HG03095 (cell line): Measurements from ENCODE around the gene CCDC74A.
"Not testable (repeated sequence)": the region's sequence is repeated elsewhere in the genome, so short reads cannot be mapped to it uniquely, and the experiment has no call there.

Experiments
- ATAC-seq: cut with Tn5 transposase; IDR thresholded peaks from one replicate; pipeline ENCODE4 v1.9.1; 2021; ENCODE audit warnings: moderate library complexity; ENCODE audit not compliant: unreplicated experiment

The CCDC74A gene

GRCh38 chr2:131544813-131545165 is 17.1 kb downstream of the CCDC74A start:
- not testable (repeated sequence) for ATAC-seq

GRCh38 chr2:131552871-131553270 is 25.2 kb downstream of the CCDC74A start:
- ATAC-seq: no peak

GRCh38 chr2:131556998-131557397 is 29.3 kb downstream of the CCDC74A start:
- no peak for ATAC-seq

GRCh38 chr2:131557558-131558321 is 30.1 kb downstream of the CCDC74A start:
- ATAC-seq: no peak

GRCh38 chr2:131566371-131566770 is 38.7 kb downstream of the CCDC74A start:
- no peak for ATAC-seq

- ATAC-seq: no peak
These were observed 40.2 kb downstream of the CCDC74A start for GRCh38 chr2:131567891-131568290.

GRCh38 chr2:131568401-131568800 is 40.7 kb downstream of the CCDC74A start:
- ATAC-seq: not testable (repeated sequence)

GRCh38 chr2:131572175-131572574 is 44.5 kb downstream of the CCDC74A start:
- no peak for ATAC-seq

- no peak for ATAC-seq
These were observed 50.1 kb downstream of the CCDC74A start for GRCh38 chr2:131577812-131578211.

GRCh38 chr2:131580187-131580586 is 52.5 kb downstream of the CCDC74A start:
- no peak for ATAC-seq
